Measurements from ENCODE around the gene NEK2. TPM values are rescaled to one million over a fixed set of nuclear protein-coding genes. Genes with fewer than 3 reads are reported as not detected.
"Not testable (repeated sequence)": the region's sequence is repeated elsewhere in the genome, so short reads cannot be mapped to it uniquely, and the experiment has no call there.

Gene NEK2
- under 1 TPM in 5 of 6 donors, not detected in 1; 0.08 to 0.55 (median 0.32) TPM for total RNA-seq
- under 1 TPM in 1 of 2 donors, not detected in 1; 0.05 TPM for polyA plus RNA-seq

- DNase-seq, result peak; percentile 89 to 95 (median 89)
- TF ChIP-seq CTCF (IDR thresholded peaks at IDR 0.05), result no peak
- no peaks in the 10 kb centered on the region for H3K27me3 ChIP-seq
- peak; percentile 98 to 99 (median 98) for ATAC-seq
- no peaks in the 10 kb centered on the region for H3K36me3 ChIP-seq
- H3K4me3 ChIP-seq, result peak within 1 kb of the TSS; percentile 13 to 66 (median 38)
- H3K27ac ChIP-seq, result no peak within 1 kb of the TSS
- peaks cover 0 to 5% (median 0%) of the 10 kb centered on the region in 3 donors for H3K4me1 ChIP-seq
- no peaks in the 10 kb centered on the region for H3K9me3 ChIP-seq
- intact Hi-C loops (cut with DNase I), result no loop called here
- no peak for FAIRE-seq
- WGBS, 2 donors, result 1% methylated on average over 58 of the region's 58 CpGs
Observed at GRCh38 chr1:211675230-211676105, at the start of gene NEK2. Gene NEK2 (minus strand): TSS chr1:211675621. CDS start chr1:211675479, 142 bp downstream.

- TF ChIP-seq CTCF (IDR thresholded peaks at IDR 0.05), result no peak
- Histone ChIP-seq H3K27me3 (no peaks in the 10 kb centered on the region), H3K36me3 (no peaks in the 10 kb centered on the region), H3K4me3 (no peak overlapping the region), H3K4me1 (peaks cover 0 to 6% (median 0%) of the 10 kb centered on the region in 3 donors), H3K9me3 (no peaks in the 10 kb centered on the region), H3K27ac (peak overlapping the region in 1 of 4 donors; percentile 28)
- peak in 3 of 6 donors; percentile 27 to 49 (median 32) for DNase-seq
- 31 to 41% methylated on average over 11 of the region's 11 CpGs for WGBS, 2 donors
- peak; percentile 41 to 89 (median 52) for ATAC-seq
- FAIRE-seq, result no peak
- intact Hi-C loops (cut with DNase I), result no loop called here
Observed at GRCh38 chr1:211724687-211725196, 49.3 kb upstream of the NEK2 start.

GRCh38 chr1:211723273-211723672 is 47.9 kb upstream of the NEK2 start:
- ATAC-seq (no peak), DNase-seq (no peak), FAIRE-seq (no peak)
- TF ChIP-seq CTCF (IDR thresholded peaks at IDR 0.05), result no peak
- no peaks in the 10 kb centered on the region for H3K27me3 ChIP-seq
- intact Hi-C loops (cut with DNase I), result no loop called here
- peaks cover 0 to 6% (median 0%) of the 10 kb centered on the region in 3 donors for H3K4me1 ChIP-seq
- no peaks in the 10 kb centered on the region for H3K36me3 ChIP-seq
- H3K4me3 ChIP-seq, result no peak overlapping the region
- WGBS, 2 donors, result 79 to 83% methylated on average over 5 of the region's 5 CpGs
- no peaks in the 10 kb centered on the region for H3K9me3 ChIP-seq
- no peak overlapping the region for H3K27ac ChIP-seq

- no peaks in the 10 kb centered on the region for H3K36me3 ChIP-seq
- peaks cover 0 to 6% (median 0%) of the 10 kb centered on the region in 3 donors for H3K4me1 ChIP-seq
- H3K4me3 ChIP-seq, result no peak overlapping the region
- no peak for TF ChIP-seq CTCF (IDR thresholded peaks at IDR 0.05)
- DNase-seq (no peak), FAIRE-seq (no peak), ATAC-seq (peak in 1 of 4 donors; percentile 22)
- intact Hi-C loops (cut with DNase I), result no loop called here
- 77 to 84% methylated on average over 6 of the region's 6 CpGs for WGBS, 2 donors
- no peak overlapping the region for H3K27ac ChIP-seq
- no peaks in the 10 kb centered on the region for H3K27me3 ChIP-seq
- H3K9me3 ChIP-seq, result no peaks in the 10 kb centered on the region
Observed at GRCh38 chr1:211722277-211723175, 47.1 kb upstream of the NEK2 start.

- FAIRE-seq; ATAC-seq; DNase-seq; H3K27me3 ChIP-seq; H3K27ac ChIP-seq; intact Hi-C loops (cut with DNase I); H3K9me3 ChIP-seq; H3K36me3 ChIP-seq; H3K4me1 ChIP-seq; H3K4me3 ChIP-seq: not testable (repeated sequence)
- 80 to 86% methylated on average over 4 of the region's 4 CpGs for WGBS, 2 donors
Observed at GRCh38 chr1:211716555-211716954, 41.1 kb upstream of the NEK2 start.
